Mesodermal cell (in vitro differentiated cells): ENCODE data around the gene PGAM4. TPM values are rescaled to one million over a fixed set of nuclear protein-coding genes. Genes with fewer than 3 reads are reported as not detected.

Experiments used
- H3K27ac ChIP-seq: 2 replicates; pipeline ENCODE4 v1.7.0; 2013; ENCODE audit warnings: mild to moderate bottlenecking, low read depth, low read length, moderate library complexity; ENCODE audit not compliant: severe bottlenecking
- H3K36me3 ChIP-seq: 2 replicates; pipeline ENCODE4 v1.7.1; 2013; ENCODE audit warnings: mild to moderate bottlenecking, low read length, moderate library complexity; ENCODE audit not compliant: control insufficient read depth, insufficient read depth
- H3K4me1 ChIP-seq: one replicate; pipeline ENCODE4 v1.7.1; 2013; ENCODE audit warnings: mild to moderate bottlenecking, low read length; ENCODE audit not compliant: insufficient read depth, control insufficient read depth, poor library complexity, severe bottlenecking
- H3K4me3 ChIP-seq: 2 replicates; pipeline ENCODE4 v1.7.0; 2013; ENCODE audit warnings: low read length, control low read depth, mild to moderate bottlenecking; ENCODE audit not compliant: insufficient read depth, poor library complexity, severe bottlenecking; ENCODE audit errors: extremely low read depth
- H3K9me3 ChIP-seq: 2 replicates; pipeline ENCODE4 v1.7.1; 2013; ENCODE audit warnings: mild to moderate bottlenecking, low read length, moderate library complexity; ENCODE audit not compliant: control insufficient read depth
- WGBS, 2 experiments: methylation state at CpG; one replicate each; pipeline ENCODE4 v1.1.5; 2013; ENCODE audit warnings: missing lambda C conversion rate in 2 of 2; ENCODE audit not compliant: insufficient coverage in 2 of 2; 5-methylcytosine and 5-hydroxymethylcytosine counted together
- polyA plus RNA-seq, 2 experiments: library from polyadenylated mRNA; stranded (reverse); fragments of 50-300 nt; gene quantifications; one replicate each; pipeline ENCODE4 v1.2.3, GENCODE V29; 2013

Gene PGAM4
- polyA plus RNA-seq (2013, experiment 1 of 2): 1.2 TPM
- 0.61 TPM for polyA plus RNA-seq (2013, experiment 2 of 2)

DNA sequence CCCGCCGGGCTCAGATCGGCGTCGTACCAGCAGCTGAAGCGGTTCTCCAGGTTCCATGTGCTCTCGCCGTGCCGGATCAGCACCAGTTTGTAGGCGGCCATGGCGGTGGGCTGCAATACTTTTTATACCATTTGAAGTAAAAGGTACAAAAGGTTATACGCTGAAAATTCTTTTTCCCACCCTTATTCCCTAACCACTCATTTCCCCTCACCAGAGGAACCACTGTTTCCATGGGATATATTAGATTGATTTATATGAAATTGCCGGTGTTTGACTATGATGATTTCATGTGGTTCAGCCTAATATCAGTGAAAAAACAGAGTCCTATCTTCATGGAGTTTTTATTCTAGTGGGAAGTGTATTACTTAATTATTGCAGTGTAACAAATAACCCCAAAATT, at the start of gene PGAM4:
Gene PGAM4, minus strand, starts transcription at position 101 of the 400 bp plus-strand sequence. Its CDS starts 0 bp downstream, at position 101.
- H3K27ac ChIP-seq: no peak within 1 kb of the TSS
- H3K9me3 ChIP-seq: no peaks in the 10 kb centered on the region
- no peaks in the 10 kb centered on the region for H3K36me3 ChIP-seq
- WGBS, 2 experiments: 94 to 100% methylated on average over 1 to 8 of the region's 13 CpGs
- no peaks in the 10 kb centered on the region for H3K4me1 ChIP-seq
- no peak within 1 kb of the TSS for H3K4me3 ChIP-seq

DNA sequence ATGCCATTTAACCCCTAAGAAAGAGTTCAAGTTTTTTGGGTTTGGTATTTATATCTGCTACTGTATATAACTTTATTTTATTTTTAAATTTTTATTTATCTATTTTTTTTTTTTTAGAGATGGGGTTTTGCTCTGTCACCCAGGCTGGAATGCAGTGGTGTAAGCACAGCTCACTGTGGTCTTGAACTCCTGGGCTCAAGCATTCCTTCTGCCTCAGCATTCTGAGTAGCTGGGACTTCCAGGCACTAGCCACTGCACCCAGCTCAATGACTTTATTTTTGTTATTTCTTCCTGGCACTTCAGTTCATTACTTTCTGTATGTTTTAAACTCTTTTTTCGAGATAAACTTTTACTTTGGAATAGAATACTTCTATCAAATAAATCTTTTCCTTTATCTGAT, 42.4 kb upstream of the PGAM4 start:
- H3K36me3 ChIP-seq: no peaks in the 10 kb centered on the region
- no peaks in the 10 kb centered on the region for H3K9me3 ChIP-seq
- WGBS, 2 experiments: no CpG with 5 or more reads among the region's 1 CpG
- no peaks in the 10 kb centered on the region for H3K4me1 ChIP-seq
- no peak overlapping the region for H3K4me3 ChIP-seq
- H3K27ac ChIP-seq: no peak overlapping the region

DNA sequence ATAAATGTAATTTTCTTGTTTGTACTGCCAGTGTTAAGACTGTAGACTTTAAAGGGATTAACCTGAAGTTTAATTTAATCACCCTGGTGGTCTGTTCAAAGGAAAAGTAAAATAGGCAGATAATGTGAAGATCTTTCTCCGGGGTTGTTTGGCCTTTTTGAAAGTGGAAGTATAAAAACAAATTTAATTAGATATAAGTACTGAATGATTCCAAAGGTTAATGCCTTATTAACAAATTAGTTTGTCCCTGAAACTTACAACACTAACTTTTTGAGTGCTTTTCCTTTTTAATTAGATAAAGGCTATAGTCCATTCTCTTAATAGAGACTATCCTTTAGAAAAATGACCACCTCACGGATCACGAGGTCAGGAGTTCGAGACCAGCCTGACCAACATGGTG, 10.4 kb upstream of the PGAM4 start:
- no peaks in the 10 kb centered on the region for H3K36me3 ChIP-seq
- WGBS, 2 experiments: no CpG with 5 or more reads among the region's 4 CpGs
- no peak overlapping the region for H3K4me3 ChIP-seq
- H3K27ac ChIP-seq: no peak overlapping the region
- H3K9me3 ChIP-seq: no peaks in the 10 kb centered on the region
- H3K4me1 ChIP-seq: no peaks in the 10 kb centered on the region

DNA sequence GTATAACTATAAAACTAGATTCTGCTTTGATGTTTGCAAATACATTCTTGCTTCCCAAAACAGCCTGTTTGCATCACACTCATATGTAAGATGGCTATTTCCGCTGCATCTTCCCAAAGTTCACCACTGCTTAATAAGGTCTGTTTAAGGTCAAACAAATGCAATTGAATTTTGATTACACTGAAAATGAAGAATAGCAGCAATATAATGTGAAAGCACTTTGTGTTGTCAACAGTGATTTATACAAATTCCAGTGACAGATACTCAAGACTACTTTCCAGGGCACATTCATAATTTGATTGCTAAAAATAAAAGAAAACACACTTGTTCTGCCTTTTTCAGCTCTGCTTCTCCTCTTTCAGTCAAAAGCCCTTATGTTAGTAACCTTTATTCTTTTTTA, 8.1 kb upstream of the PGAM4 start:
- no peak overlapping the region for H3K27ac ChIP-seq
- no peaks in the 10 kb centered on the region for H3K9me3 ChIP-seq

DNA sequence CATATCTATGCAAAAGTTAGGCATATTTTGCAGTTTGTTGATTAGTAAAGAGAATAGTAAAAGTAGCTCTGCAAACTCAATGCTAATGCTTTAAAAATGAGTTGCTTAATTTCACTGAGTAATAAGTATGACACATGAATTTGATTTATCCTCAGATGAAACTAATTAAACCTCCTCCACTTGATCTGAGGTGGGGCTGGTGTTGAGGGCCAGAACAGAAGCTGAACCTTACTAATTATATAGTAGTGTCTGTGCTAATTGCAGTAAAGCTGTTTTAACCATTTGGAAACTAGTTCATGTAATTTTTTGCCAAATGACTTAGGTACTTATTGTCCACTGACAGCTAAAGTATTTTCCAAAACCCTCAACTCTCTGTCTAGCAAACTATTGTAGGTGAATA, 7.7 kb upstream of the PGAM4 start:
- no peaks in the 10 kb centered on the region for H3K4me1 ChIP-seq

More for the DNA sequence above, 8.1 kb upstream of the PGAM4 start:
- H3K4me3 ChIP-seq: no peak overlapping the region
- no peaks in the 10 kb centered on the region for H3K4me1 ChIP-seq
- WGBS, 2 experiments: no CpG with 5 or more reads among the region's 1 CpG
- H3K36me3 ChIP-seq: no peaks in the 10 kb centered on the region

DNA sequence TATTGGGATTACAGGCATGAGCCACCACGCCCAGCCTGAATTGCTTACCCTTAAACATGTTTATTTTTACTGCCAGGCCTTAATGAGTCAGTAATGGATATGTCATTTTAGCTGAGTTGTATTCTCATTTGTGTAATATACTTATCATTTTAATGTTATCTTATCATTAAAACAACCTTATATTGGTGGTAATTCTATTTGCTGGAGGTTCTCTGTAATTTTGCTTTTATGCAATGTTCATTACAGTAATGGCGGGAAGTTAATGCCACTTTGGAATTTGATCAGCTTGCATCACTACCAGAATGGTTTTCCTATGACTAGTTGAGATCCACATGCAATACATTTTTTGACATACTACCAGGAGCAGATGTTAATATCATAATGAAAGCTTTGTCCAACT, 6.3 kb upstream of the PGAM4 start:
- WGBS, 2 experiments: 80% methylated on average over 1 of the region's 2 CpGs; no CpG with 5 or more reads in 1 of the 2 experiments
- H3K4me3 ChIP-seq: no peak overlapping the region
- no peaks in the 10 kb centered on the region for H3K36me3 ChIP-seq
- H3K9me3 ChIP-seq: no peaks in the 10 kb centered on the region
- H3K4me1 ChIP-seq: no peaks in the 10 kb centered on the region
- no peak overlapping the region for H3K27ac ChIP-seq

More for the DNA sequence above, 7.7 kb upstream of the PGAM4 start:
- no peak overlapping the region for H3K4me3 ChIP-seq
- no peaks in the 10 kb centered on the region for H3K36me3 ChIP-seq
- H3K9me3 ChIP-seq: no peaks in the 10 kb centered on the region
- H3K27ac ChIP-seq: no peak overlapping the region

DNA sequence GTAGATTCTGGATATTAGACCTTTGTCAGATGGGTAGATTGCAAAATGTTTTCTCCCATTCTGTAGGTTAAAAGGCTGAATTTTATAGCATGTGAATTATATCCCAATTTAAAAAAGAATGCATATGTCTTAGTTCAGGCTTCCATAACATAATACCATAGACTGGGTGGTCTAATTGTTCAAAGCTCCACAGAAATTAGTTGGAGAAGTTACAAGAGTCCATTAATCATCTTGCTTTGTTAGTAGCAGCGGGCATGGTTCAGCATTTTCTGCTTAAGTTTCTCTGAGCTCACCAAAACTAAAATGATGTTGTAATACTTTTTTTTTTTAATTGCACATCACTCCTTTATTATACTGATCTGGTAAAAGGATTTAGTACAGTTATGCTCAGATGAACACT, 1.8 kb downstream of the PGAM4 start:
- WGBS, 2 experiments: no CpG with 5 or more reads among the region's 1 CpG

DNA sequence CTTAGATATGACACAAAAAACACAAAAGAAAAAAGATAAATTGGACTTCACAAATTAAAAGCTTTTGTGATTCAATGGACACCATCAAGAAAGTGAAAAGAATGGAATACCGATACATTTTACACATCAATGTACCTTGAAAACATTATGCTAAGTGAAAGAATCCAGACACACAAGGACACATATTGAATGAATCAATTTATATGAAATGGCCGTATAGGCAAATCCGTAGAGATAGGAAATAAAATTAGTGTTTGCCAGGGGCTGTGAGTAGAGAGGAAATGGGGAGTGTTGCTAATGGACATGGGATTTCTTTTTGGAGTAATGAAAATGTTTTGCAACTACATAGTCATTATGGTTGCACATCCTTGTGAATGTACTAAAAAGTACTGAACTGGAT, 3.1 kb downstream of the PGAM4 start:
- H3K9me3 ChIP-seq: no peaks in the 10 kb centered on the region
- WGBS, 2 experiments: no CpG with 5 or more reads among the region's 3 CpGs
- H3K4me3 ChIP-seq: no peak overlapping the region
- no peak overlapping the region for H3K27ac ChIP-seq
- no peaks in the 10 kb centered on the region for H3K36me3 ChIP-seq
- H3K4me1 ChIP-seq: peaks cover 6% of the 10 kb centered on the region

More for the DNA sequence above, 1.8 kb downstream of the PGAM4 start:
- H3K4me3 ChIP-seq: no peak overlapping the region
- no peak overlapping the region for H3K27ac ChIP-seq
- H3K9me3 ChIP-seq: no peaks in the 10 kb centered on the region
- no peaks in the 10 kb centered on the region for H3K36me3 ChIP-seq
- no peaks in the 10 kb centered on the region for H3K4me1 ChIP-seq

DNA sequence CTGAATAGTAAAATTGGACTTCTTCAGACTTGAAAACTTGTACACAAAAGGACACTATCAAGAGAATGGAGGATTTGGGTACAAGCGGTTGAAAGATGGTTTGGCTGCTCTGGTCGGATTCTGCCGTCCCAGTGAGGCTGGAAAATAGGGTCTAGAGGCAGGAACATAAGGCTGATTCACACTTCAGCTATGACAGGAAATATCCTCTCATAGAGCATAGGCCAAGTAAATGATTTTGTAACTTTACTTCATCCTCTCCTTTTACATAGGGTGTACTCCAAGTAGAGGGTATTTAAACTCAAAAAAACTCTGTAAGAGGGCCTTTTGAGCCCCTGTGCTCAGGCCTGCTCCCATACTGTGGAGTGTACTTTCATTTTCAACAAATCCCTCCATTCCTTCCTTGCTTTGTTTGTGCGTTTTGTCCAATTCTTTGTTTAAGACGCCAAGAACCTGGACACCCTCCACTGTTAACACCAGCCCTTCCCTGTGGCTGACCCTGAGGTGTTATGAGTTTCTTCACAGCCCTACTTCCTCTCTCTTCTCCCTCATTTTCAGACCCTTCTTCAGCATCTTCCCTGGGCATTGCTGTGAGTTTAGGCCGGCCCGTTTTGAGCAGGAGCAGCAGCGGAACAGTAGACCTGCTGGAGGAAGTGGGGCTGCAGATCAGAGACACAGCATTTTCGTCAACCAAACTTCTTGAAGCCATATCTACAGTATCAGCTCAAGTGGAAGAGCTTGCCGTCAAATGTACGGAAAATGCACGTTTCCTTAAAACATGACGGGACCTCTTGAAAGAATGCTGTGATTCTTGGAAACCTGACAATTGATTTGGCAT, 7.2 kb downstream of the PGAM4 start:
- 94% methylated on average over 5 of the region's 13 CpGs; no CpG with 5 or more reads in 1 of the 2 experiments for WGBS, 2 experiments
- Histone ChIP-seq H3K36me3 (no peaks in the 10 kb centered on the region), H3K9me3 (no peaks in the 10 kb centered on the region), H3K4me3 (no peak overlapping the region), H3K4me1 (peaks cover 6% of the 10 kb centered on the region), H3K27ac (no peak overlapping the region)

DNA sequence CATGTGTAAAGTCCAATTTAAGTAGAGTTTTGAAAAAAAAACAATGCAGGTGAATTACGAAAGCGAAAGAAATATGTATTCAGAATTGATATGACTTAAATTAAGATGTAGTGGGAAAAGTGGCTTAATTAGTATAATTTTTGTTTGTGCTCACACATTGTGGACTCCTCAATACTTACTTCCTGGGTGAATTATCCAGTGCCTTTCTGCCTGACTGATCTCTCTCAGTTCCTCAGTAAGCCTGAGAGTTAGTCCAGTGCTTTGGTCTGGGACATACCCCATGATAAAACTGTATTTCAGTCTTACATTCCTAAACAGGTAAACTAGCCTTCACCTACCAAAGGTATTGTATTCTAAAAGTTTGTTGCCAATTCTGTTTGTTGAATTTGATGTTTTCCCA, 8.4 kb downstream of the PGAM4 start:
- H3K9me3 ChIP-seq: no peaks in the 10 kb centered on the region
- H3K4me3 ChIP-seq: no peak overlapping the region

DNA sequence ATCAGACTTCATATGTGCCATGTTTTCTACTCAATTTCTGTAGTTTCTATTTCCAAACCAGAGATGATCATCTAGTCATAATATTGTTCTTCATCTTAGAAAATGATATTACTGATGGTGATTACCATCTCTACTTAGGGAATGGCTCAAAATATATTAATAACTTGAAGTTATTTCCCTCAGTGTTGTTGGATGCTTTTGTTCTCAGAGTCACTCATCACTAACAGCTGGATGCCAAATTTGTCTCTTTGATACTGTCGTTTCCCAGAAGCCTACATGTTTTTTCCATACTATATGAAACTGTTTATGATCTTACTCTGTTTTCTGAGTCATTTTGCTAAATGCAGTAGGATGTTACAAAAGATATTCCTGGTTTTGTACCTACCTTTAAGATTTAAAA, 8.9 kb downstream of the PGAM4 start:
- Histone ChIP-seq H3K4me3 (no peak overlapping the region), H3K27ac (no peak overlapping the region), H3K9me3 (no peaks in the 10 kb centered on the region), H3K36me3 (no peaks in the 10 kb centered on the region), H3K4me1 (peaks cover 6% of the 10 kb centered on the region)
- no CpG with 5 or more reads among the region's 1 CpG for WGBS, 2 experiments

More for the DNA sequence above, 8.4 kb downstream of the PGAM4 start:
- 100% methylated on average over 2 of the region's 2 CpGs; no CpG with 5 or more reads in 1 of the 2 experiments for WGBS, 2 experiments
- Histone ChIP-seq H3K27ac (no peak overlapping the region), H3K4me1 (peaks cover 6% of the 10 kb centered on the region), H3K36me3 (no peaks in the 10 kb centered on the region)
